Measurements from ENCODE around the gene PLCG2. TPM values are rescaled to one million over a fixed set of nuclear protein-coding genes. Genes with fewer than 3 reads are reported as not detected.

Gene PLCG2
- total and polyA plus RNA-seq, 2 of the 8 experiments (the other 6 are each of a cell fraction or from before 2014, with no cell fraction given): 6.1 to 6.9 TPM

DNA sequence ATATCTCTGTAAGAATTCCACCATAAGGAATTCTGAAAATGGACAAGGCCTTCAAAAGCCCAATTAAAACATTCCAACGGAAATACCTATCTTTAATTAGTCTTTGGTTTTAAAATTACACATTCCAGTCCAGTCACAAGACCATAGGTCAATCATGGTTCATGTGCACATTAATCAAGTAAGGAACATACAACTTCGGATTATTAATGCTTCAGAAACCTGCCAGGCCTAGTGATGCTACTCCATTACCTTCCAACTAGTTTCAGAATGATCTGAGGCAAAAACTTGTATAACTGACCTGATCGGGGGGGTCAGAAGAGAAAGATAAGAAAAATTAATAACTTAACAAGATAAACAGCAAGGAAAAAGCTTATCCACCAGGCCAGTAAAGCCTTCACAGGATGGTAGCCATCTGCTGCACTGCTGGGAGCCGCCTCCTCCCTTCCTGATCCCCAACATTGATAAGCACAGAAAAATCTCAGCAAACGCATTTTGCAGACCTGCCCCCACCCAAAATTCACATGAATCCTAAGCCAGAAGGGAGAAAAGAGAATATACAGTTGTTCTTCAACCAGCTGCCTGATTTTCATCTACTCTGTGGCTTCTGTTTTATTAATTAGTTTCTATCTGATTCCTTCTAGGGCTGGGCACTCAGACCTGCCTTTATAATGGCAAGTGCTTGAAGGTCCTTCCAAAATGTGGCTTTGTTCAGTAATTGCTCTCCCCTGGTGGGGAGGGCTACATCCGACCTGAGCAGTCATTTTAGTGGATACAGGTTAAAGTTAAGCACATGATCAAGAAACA, 226.1 kb downstream of the PLCG2 start:
- POLR2A ChIA-PET (ENCODE audit: partially characterized antibody): no interaction called here
- Histone ChIP-seq H2BK5ac (ENCODE audit: low read depth, low read length) (no peak overlapping the region), H3K79me2 (ENCODE audit: control insufficient read depth in 1 of 2, insufficient read depth in 2 of 2, low read length in 2 of 2) (no peaks in the 10 kb centered on the region), H4K20me1 (replicated peaks in 1 of 2; ENCODE audit: control insufficient read depth in 1 of 2, insufficient read depth in 2 of 2, low read length in 2 of 2) (no peaks in the 10 kb centered on the region), H3K18ac (ENCODE audit: extremely low read depth, low read length) (no peak overlapping the region), H3K14ac (ENCODE audit: insufficient read length) (no peak overlapping the region), H3K4me2 (ENCODE audit: insufficient read depth in 1 of 2, low read depth in 2 of 2, low read length in 2 of 2) (no peak overlapping the region), H3K36me3 (ENCODE audit: control insufficient read depth in 2 of 4, insufficient read depth in 4 of 4, low read length in 3 of 4) (no peaks in the 10 kb centered on the region), H3K4ac (replicated peaks; ENCODE audit: insufficient read length, low read depth, low read length) (no peak overlapping the region), H3K23me2 (ENCODE audit: low read depth, low read length) (no peaks in the 10 kb centered on the region), H4K91ac (replicated peaks; ENCODE audit: insufficient read length, low read length) (no peak overlapping the region), H3K27ac (ENCODE audit: low read depth, low read length) (no peak overlapping the region), H3K79me1 (ENCODE audit: low read depth, low read length) (no peaks in the 10 kb centered on the region), H3K23ac (ENCODE audit: insufficient read length) (no peak overlapping the region), H4K5ac (ENCODE audit: insufficient read length, low read depth, low read length) (no peak overlapping the region), H2BK120ac (replicated peaks; ENCODE audit: low read depth, low read length) (no peak overlapping the region), H3K56ac (replicated peaks; ENCODE audit: insufficient read length, low read depth, low read length) (no peak overlapping the region), H4K8ac (ENCODE audit: extremely low read depth, insufficient read depth, low read length) (no peak overlapping the region), H2AK5ac (ENCODE audit: low read depth, low read length) (no peak overlapping the region), H3K27me3 (replicated peaks in 1 of 4; ENCODE audit: control insufficient read depth in 3 of 4, extremely low read depth in 1 of 4, insufficient read depth in 3 of 4, low read length in 3 of 4) (no peaks in the 10 kb centered on the region), H2BK12ac (ENCODE audit: low read depth, low read length) (no peak overlapping the region), H2AFZ (ENCODE audit: low read length) (no peak overlapping the region), H3K4me1 (replicated peaks in 1 of 4; ENCODE audit: control insufficient read depth in 3 of 4, insufficient read depth in 4 of 4, low read length in 3 of 4) (no peaks in the 10 kb centered on the region), H2BK20ac (ENCODE audit: low read length) (no peak overlapping the region), H2BK15ac (ENCODE audit: low read length) (no peak overlapping the region), H3K4me3 (ENCODE audit: extremely low read depth in 1 of 4, insufficient read depth in 2 of 4, low read depth in 3 of 4, low read length in 4 of 4) (no peak overlapping the region), H3K9me3 (ENCODE audit: insufficient read depth in 2 of 2, low read depth in 1 of 2, low read length in 1 of 2) (peaks cover 18 to 21% of the 10 kb centered on the region in 2 experiments), H3K9ac (replicated peaks in 1 of 4; ENCODE audit: extremely low read depth in 1 of 4, low read depth in 3 of 4, low read length in 3 of 4) (no peak overlapping the region)
- DNase-seq (ENCODE audit: low read depth in 1 of 2, low spot score in 2 of 2) (no peak), FAIRE-seq (no peak)
- TF ChIP-seq SP1 (IDR thresholded peaks at IDR 0.05; ENCODE audit: low read depth, low read length): no peak
- TF ChIP-seq KDM1A (IDR thresholded peaks at IDR 0.05; ENCODE audit: borderline replicate concordance, low read length): no peak
- TF ChIP-seq KDM4A (IDR thresholded peaks at IDR 0.05; ENCODE audit: low read depth, low read length, severe bottlenecking): no peak
- no peak for TF ChIP-seq BRCA1 (IDR thresholded peaks at IDR 0.05; ENCODE audit: low read depth, low read length)
- TF ChIP-seq TCF12 (IDR thresholded peaks at IDR 0.05; ENCODE audit: low read depth, low read length): no peak
- no peak for TF ChIP-seq SIN3A (conservative IDR thresholded peaks at IDR 0.05 in 1 of 2, IDR thresholded peaks at IDR 0.05 in 1 of 2; ENCODE audit: low read depth in 1 of 2, low read length in 2 of 2)
- TF ChIP-seq POU5F1 (IDR thresholded peaks at IDR 0.05; ENCODE audit: low read depth, low read length): no peak
- no peak for TF ChIP-seq NRF1 (IDR thresholded peaks at IDR 0.05; ENCODE audit: low read depth, low read length)
- 87% methylated on average over 6 of the region's 6 CpGs; no CpG with 5 or more reads in 1 of the 2 experiments for WGBS, 2 experiments (ENCODE audit: extremely low coverage in 1 of 2, insufficient coverage in 1 of 2, insufficient read length in 1 of 2, insufficient replicate concordance in 2 of 2, low coverage in 1 of 2, low lambda C conversion rate in 2 of 2, missing lambda C conversion rate in 1 of 2)
- CTCF ChIA-PET (ENCODE audit: partially characterized antibody): interaction anchor here (2.2 kb wide), 1 partner anchor 64 kb away, joined by 4 read pairs; no protein-coding TSS in a partner anchor
